IMR-90 (cell line): Measurements from ENCODE around the gene PLA2G4A. TPM values are rescaled to one million over a fixed set of nuclear protein-coding genes. Genes with fewer than 3 reads are reported as not detected.

Experiments used
- ATAC-seq: fragments of 200-7000 bp; cut with Tn5 transposase; 2 replicates; pipeline ENCODE4 v1.9.1; 2020; ENCODE audit warnings: low read depth, mild to moderate bottlenecking, moderate library complexity
- BruUV-seq: library from RNA; stranded (reverse); fragments of 400-500 nt; replicated peaks from 2 replicates; lab custom pipeline; 2021; lab: Mats Ljungman, UMichigan
- CTCF ChIA-PET: fragments of 300-600 bp; formaldehyde crosslinking; extraction: SDS; loops from one replicate; lab custom pipeline; 2021; ENCODE audit warnings: antibody characterized with exemption; lab: Yijun Ruan, JAX
- POLR2A ChIA-PET: fragments of 300-600 bp; sonication (Branson Sonifier 250); formaldehyde crosslinking; loops from one replicate; lab custom pipeline; 2022; ENCODE audit warnings: antibody characterized with exemption; ENCODE audit not compliant: unreplicated experiment; lab: Charles Lee
- DNase-seq: peaks from one replicate; pipeline ENCODE4 v3.0.0; 2013
- H2AFZ ChIP-seq: replicated peaks from 2 replicates; pipeline ENCODE3; 2013; ENCODE audit warnings: low read length, mild to moderate bottlenecking; ENCODE audit not compliant: poor library complexity
- H2AK5ac ChIP-seq: 2 replicates; pipeline ENCODE4 v1.6.1; 2013; ENCODE audit warnings: low read depth, low read length, inconsistent platforms
- H2AK9ac ChIP-seq: replicated peaks from 2 replicates; pipeline ENCODE3; 2013; ENCODE audit warnings: mild to moderate bottlenecking, low read depth, low read length, moderate library complexity; ENCODE audit not compliant: poor library complexity
- H2BK120ac ChIP-seq: 2 replicates; pipeline ENCODE4 v1.6.1; 2013; ENCODE audit warnings: low read depth, low read length, inconsistent platforms
- H2BK15ac ChIP-seq: 3 replicates; pipeline ENCODE4 v1.6.1; 2013; ENCODE audit warnings: low read depth, low read length, inconsistent platforms
- H2BK20ac ChIP-seq: 2 replicates; pipeline ENCODE4 v1.6.1; 2013; ENCODE audit warnings: low read depth, mild to moderate bottlenecking, inconsistent platforms, low read length, moderate library complexity
- H2BK5ac ChIP-seq: 2 replicates; pipeline ENCODE4 v1.6.1; 2013; ENCODE audit warnings: mild to moderate bottlenecking, low read depth, low read length, inconsistent platforms; ENCODE audit not compliant: poor library complexity, severe bottlenecking
- H3K14ac ChIP-seq: replicated peaks from 2 replicates; pipeline ENCODE4 v1.6.1; 2013; ENCODE audit warnings: low read depth, low read length, inconsistent platforms
- H3K18ac ChIP-seq: 2 replicates; pipeline ENCODE4 v1.6.1; 2013; ENCODE audit warnings: low read depth, low read length, control low read depth
- H3K23ac ChIP-seq: 2 replicates; pipeline ENCODE4 v1.6.1; 2013; ENCODE audit warnings: low read depth, low read length, inconsistent platforms
- H3K27ac ChIP-seq: 2 replicates; pipeline ENCODE4 v1.5.1; 2013; ENCODE audit warnings: mild to moderate bottlenecking, control low read depth, low read length; ENCODE audit not compliant: insufficient read depth
- H3K27me3 ChIP-seq: 2 replicates; pipeline ENCODE4 v1.6.1; 2013; ENCODE audit warnings: low read length; ENCODE audit not compliant: control insufficient read depth, insufficient read depth
- H3K36me3 ChIP-seq: 2 replicates; pipeline ENCODE4 v1.6.1; 2013; ENCODE audit warnings: low read length, mixed read lengths; ENCODE audit not compliant: control insufficient read depth, insufficient read depth
- H3K4ac ChIP-seq: 2 replicates; pipeline ENCODE4 v1.6.1; 2013; ENCODE audit warnings: low read depth, low read length, inconsistent platforms
- H3K4me1 ChIP-seq: 2 replicates; pipeline ENCODE4 v1.6.1; 2013; ENCODE audit warnings: low read length, mixed read lengths; ENCODE audit not compliant: control insufficient read depth, insufficient read depth
- H3K4me2 ChIP-seq: 2 replicates; pipeline ENCODE4 v1.6.1; 2013; ENCODE audit warnings: low read depth, mild to moderate bottlenecking, control low read depth, low read length, moderate library complexity
- H3K4me3 ChIP-seq: 2 replicates; pipeline ENCODE4 v1.5.1; 2013; ENCODE audit warnings: low read depth, mild to moderate bottlenecking, control low read depth, low read length, moderate library complexity; ENCODE audit not compliant: insufficient read depth
- H3K56ac ChIP-seq: 2 replicates; pipeline ENCODE4 v1.6.1; 2013; ENCODE audit warnings: low read length, inconsistent platforms; ENCODE audit not compliant: insufficient read depth; ENCODE audit errors: extremely low read depth
- H3K79me1 ChIP-seq, 2 experiments: 2 replicates each; pipeline ENCODE4 v1.6.1; 2013; ENCODE audit warnings: low read length in 2 of 2, inconsistent platforms in 1 of 2, low read depth in 1 of 2
- H3K9ac ChIP-seq: 2 replicates; pipeline ENCODE4 v1.6.1; 2013; ENCODE audit warnings: low read depth, low read length, control low read depth
- H3K9me1 ChIP-seq: 2 replicates; pipeline ENCODE4 v1.6.1; 2013; ENCODE audit warnings: low read length, inconsistent platforms; ENCODE audit not compliant: insufficient read depth
- H3K9me3 ChIP-seq: 2 replicates; pipeline ENCODE4 v1.6.1; 2013; ENCODE audit warnings: low read length; ENCODE audit not compliant: control insufficient read depth, insufficient read depth
- H4K20me1 ChIP-seq: 2 replicates; pipeline ENCODE4 v1.6.1; 2013; ENCODE audit warnings: low read length, inconsistent platforms; ENCODE audit not compliant: insufficient read depth
- H4K5ac ChIP-seq: 2 replicates; pipeline ENCODE4 v1.6.1; 2013; ENCODE audit warnings: mild to moderate bottlenecking, low read depth, low read length, control low read depth
- H4K8ac ChIP-seq, 2 experiments: 2 replicates each; pipeline ENCODE4 v1.6.1; 2013; ENCODE audit warnings: low read depth in 2 of 2, low read length in 2 of 2, control low read depth in 1 of 2, inconsistent platforms in 1 of 2
- H4K91ac ChIP-seq: 2 replicates; pipeline ENCODE4 v1.6.1; 2013; ENCODE audit warnings: low read depth, low read length, inconsistent platforms; ENCODE audit not compliant: insufficient read depth
- BHLHE40 ChIP-seq: fragments of 150-350 bp; IDR thresholded peaks from 2 replicates; pipeline ENCODE4 v1.6.1; 2016; ENCODE audit warnings: mild to moderate bottlenecking, low read depth, low read length
- CTCF ChIP-seq: conservative IDR thresholded peaks from 2 replicates; pipeline ENCODE4 v1.5.1; 2012; ENCODE audit warnings: mild to moderate bottlenecking, low read depth, low read length, improper control_type of control experiment
- ELK1 ChIP-seq: fragments of 150-350 bp; IDR thresholded peaks from 2 replicates; pipeline ENCODE4 v1.6.1; 2016; ENCODE audit warnings: low read depth, mild to moderate bottlenecking, low read length, moderate library complexity, borderline replicate concordance
- MAZ ChIP-seq: IDR thresholded peaks from 2 replicates; pipeline ENCODE4 v1.6.1; 2012; ENCODE audit warnings: low read depth, mild to moderate bottlenecking, low read length, improper control_type of control experiment, moderate library complexity, borderline replicate concordance
- MXI1 ChIP-seq: IDR thresholded peaks from 2 replicates; pipeline ENCODE4 v1.6.1; 2012; ENCODE audit warnings: low read depth, mild to moderate bottlenecking, low read length, moderate library complexity, borderline replicate concordance
- RAD21 ChIP-seq: IDR thresholded peaks from 2 replicates; pipeline ENCODE4 v1.6.1; 2012; ENCODE audit warnings: low read length, improper control_type of control experiment
- SMC3 ChIP-seq: fragments of 150-350 bp; IDR thresholded peaks from 2 replicates; pipeline ENCODE4 v1.6.1; 2016; ENCODE audit warnings: low read depth, mild to moderate bottlenecking, antibody characterized with exemption, low read length, moderate library complexity
- USF2 ChIP-seq: fragments of 150-350 bp; IDR thresholded peaks from 2 replicates; pipeline ENCODE4 v1.6.1; 2017; ENCODE audit warnings: mild to moderate bottlenecking, antibody characterized with exemption, low read length, low read depth
- WGBS, 2 experiments: methylation state at CpG; one replicate each; pipeline versions ENCODE4 v1.1.5 to v1.1.7; 2013; ENCODE audit warnings: missing lambda C conversion rate in 2 of 2; ENCODE audit not compliant: insufficient read length in 1 of 2; ENCODE audit errors: extremely low coverage in 2 of 2; 5-methylcytosine and 5-hydroxymethylcytosine counted together
- dilution Hi-C: fragments of 300-500 bp; cut with HindIII; formaldehyde crosslinking; loops from one replicate; pipeline ENCODE4 v1.14.3; 2018; ENCODE audit warnings: low sequenced_read_pairs; ENCODE audit not compliant: unreplicated experiment
- in situ Hi-C: fragments of 300-500 bp; cut with MboI; formaldehyde crosslinking; loops from 3 replicates; pipeline ENCODE4 v1.14.3; 2019; ENCODE audit warnings: low sequenced_read_pairs, inconsistent platforms, mixed read lengths
- intact Hi-C: fragments of 100-400 bp; cut with micrococcal nuclease; formaldehyde crosslinking; loops from 2 replicates; pipeline ENCODE4 v1.10.0; 2022
- polyA plus RNA-seq, 3 experiments: library from polyadenylated mRNA; depleted of rRNA; stranded (reverse); fragments of >200 nt; gene quantifications; 2 replicates each; pipeline ENCODE4 v1.2.3, GENCODE V29; 2012; ENCODE audit warnings: low replicate concordance in 1 of 3
- total RNA-seq: library from RNA; depleted of rRNA; stranded (reverse); fragments of >200 nt; gene quantifications from 2 replicates; pipeline ENCODE4 v1.2.3, GENCODE V29; 2012

The PLA2G4A gene
- total and polyA plus RNA-seq, 2 of the 4 experiments (the other 2 are of a cell fraction): 1.6 to 3.8 TPM

- no peak overlapping the region for H3K4ac ChIP-seq
- H2AK5ac ChIP-seq: no peak overlapping the region
- no peak overlapping the region for H2AFZ ChIP-seq
- no CpG with 5 or more reads among the region's 1 CpG for WGBS, 2 experiments
- H3K9me1 ChIP-seq: no peaks in the 10 kb centered on the region
- no peak overlapping the region for H2BK20ac ChIP-seq
- no peak overlapping the region for H3K14ac ChIP-seq
- no peak overlapping the region for H2AK9ac ChIP-seq
- no peaks in the 10 kb centered on the region for H3K27me3 ChIP-seq
- in situ Hi-C loops (no loop called here), dilution Hi-C loops (no loop called here), intact Hi-C loops (no loop called here)
- no peak overlapping the region for H3K27ac ChIP-seq
- DNase-seq: no peak
- H2BK15ac ChIP-seq: no peak overlapping the region
- H3K18ac ChIP-seq: no peak overlapping the region
- H3K4me2 ChIP-seq: no peak overlapping the region
- no peaks in the 10 kb centered on the region for H4K20me1 ChIP-seq
- H2BK120ac ChIP-seq: no peak overlapping the region
- H3K79me1 ChIP-seq: no peaks in the 10 kb centered on the region
- H3K36me3 ChIP-seq: no peaks in the 10 kb centered on the region
- ChIA-PET CTCF (no interaction called here), POLR2A (no interaction called here)
- H4K91ac ChIP-seq: no peak overlapping the region
- no peak overlapping the region for H3K4me3 ChIP-seq
- no peak overlapping the region for H3K56ac ChIP-seq
- no peak for ATAC-seq
- no peak for TF ChIP-seq MAZ
- TF ChIP-seq ELK1: no peak
- TF ChIP-seq MXI1: no peak
- TF ChIP-seq RAD21: no peak
- no peak for TF ChIP-seq CTCF
- TF ChIP-seq SMC3: no peak
- TF ChIP-seq BHLHE40: no peak
- TF ChIP-seq USF2: no peak
- H3K9ac ChIP-seq: no peak overlapping the region
- BruUV-seq: no TSS peak
- no peak overlapping the region for H4K8ac ChIP-seq
- H2BK5ac ChIP-seq: no peak overlapping the region
- peaks cover 2% of the 10 kb centered on the region for H3K9me3 ChIP-seq
- no peak overlapping the region for H3K23ac ChIP-seq
- H3K4me1 ChIP-seq: no peaks in the 10 kb centered on the region
- H4K5ac ChIP-seq: no peak overlapping the region
Observed at GRCh38 chr1:187027253-187027652, 198.5 kb downstream of the PLA2G4A start.
